ENCODE results near the gene ISM1. TPM values are rescaled to one million over a fixed set of nuclear protein-coding genes. Genes with fewer than 3 reads are reported as not detected.

The ISM1 gene
- total and polyA plus RNA-seq, 7 donors = 0.56 to 1.8 (median 0.99) TPM

GRCh38 chr20:13267231-13267630, 46.2 kb downstream of the ISM1 start:
- Histone ChIP-seq H3K9me3 (no peaks in the 10 kb centered on the region), H3K36me3 (ENCODE audit: insufficient read depth in 1 of 2, low read depth in 1 of 2) (no peaks in the 10 kb centered on the region), H3K27ac (no peak overlapping the region), H3K27me3 (ENCODE audit: insufficient read depth in 3 of 3, low read length in 2 of 3) (no peaks in the 10 kb centered on the region), H3K4me1 (no peaks in the 10 kb centered on the region), H3K4me3 (no peak overlapping the region)
- WGBS, 3 donors = 52 to 63% (median 59%) methylated on average over 7 of the region's 7 CpGs
- ATAC-seq = no peak
- no peak for TF ChIP-seq CTCF (IDR thresholded peaks at IDR 0.05)
- intact Hi-C loops (cut with DNase I) = no loop called here
- DNase-seq = no peak

GRCh38 chr20:13268953-13269352, 47.9 kb downstream of the ISM1 start:
- DNase-seq = no peak
- ATAC-seq = no peak

GRCh38 chr20:13270211-13270610, 49.1 kb downstream of the ISM1 start:
- TF ChIP-seq CTCF (IDR thresholded peaks at IDR 0.05) = no peak
- Histone ChIP-seq H3K27ac (no peak overlapping the region), H3K4me3 (no peak overlapping the region), H3K9me3 (no peaks in the 10 kb centered on the region), H3K27me3 (ENCODE audit: insufficient read depth in 3 of 3, low read length in 2 of 3) (no peaks in the 10 kb centered on the region), H3K36me3 (ENCODE audit: insufficient read depth in 1 of 2, low read depth in 1 of 2) (no peaks in the 10 kb centered on the region), H3K4me1 (peaks cover 4% of the 10 kb centered on the region)
- 10 to 17% (median 11%) methylated on average over 1 of the region's 1 CpG for WGBS, 3 donors
- intact Hi-C loops (cut with DNase I) = no loop called here
- ATAC-seq (no peak), DNase-seq (no peak)

More at GRCh38 chr20:13268953-13269352, 47.9 kb downstream of the ISM1 start:
- 74 to 76% (median 76%) methylated on average over 2 of the region's 2 CpGs for whole genome bisulfite sequencing, 3 donors
- H3K27me3 ChIP-seq (ENCODE audit: insufficient read depth in 3 of 3, low read length in 2 of 3) = no peaks in the 10 kb centered on the region
- H3K4me3 ChIP-seq = no peak overlapping the region
- no peak for TF ChIP-seq CTCF (IDR thresholded peaks at IDR 0.05)
- H3K4me1 ChIP-seq = peaks cover under 1% of the 10 kb centered on the region
- H3K9me3 ChIP-seq = no peaks in the 10 kb centered on the region
- no peak overlapping the region for H3K27ac ChIP-seq
- no peaks in the 10 kb centered on the region for H3K36me3 ChIP-seq (ENCODE audit: insufficient read depth in 1 of 2, low read depth in 1 of 2)
- intact Hi-C loops (cut with DNase I) = no loop called here

- H3K4me3 ChIP-seq = no peak overlapping the region
- no peaks in the 10 kb centered on the region for H3K36me3 ChIP-seq (ENCODE audit: insufficient read depth in 1 of 2, low read depth in 1 of 2)
- intact Hi-C loops (cut with DNase I) = no loop called here
- peak overlapping the region; percentile 33 for H3K27ac ChIP-seq
- ATAC-seq (no peak), DNase-seq (no peak)
- peaks cover 4% of the 10 kb centered on the region for H3K4me1 ChIP-seq
- no peak for TF ChIP-seq CTCF (IDR thresholded peaks at IDR 0.05)
- H3K27me3 ChIP-seq (ENCODE audit: insufficient read depth in 3 of 3, low read length in 2 of 3) = no peaks in the 10 kb centered on the region
- H3K9me3 ChIP-seq = no peaks in the 10 kb centered on the region
- WGBS, 3 donors = 72 to 79% (median 77%) methylated on average over 3 of the region's 3 CpGs
Observed at GRCh38 chr20:13271098-13271497, 50.0 kb downstream of the ISM1 start.

Data from psoas muscle (tissue), 8 donors.